AG08396 (cell line): ENCODE measurements around the gene PGA3.
"Not testable (repeated sequence)": the region's sequence is repeated elsewhere in the genome, so short reads cannot be mapped to it uniquely, and the experiment has no call there.

ENCODE experiments used
- DNase-seq: peaks from one replicate; pipeline ENCODE4 v3.0.0; 2012; ENCODE audit warnings: low spot score, mixed read lengths

Gene PGA3

DNA sequence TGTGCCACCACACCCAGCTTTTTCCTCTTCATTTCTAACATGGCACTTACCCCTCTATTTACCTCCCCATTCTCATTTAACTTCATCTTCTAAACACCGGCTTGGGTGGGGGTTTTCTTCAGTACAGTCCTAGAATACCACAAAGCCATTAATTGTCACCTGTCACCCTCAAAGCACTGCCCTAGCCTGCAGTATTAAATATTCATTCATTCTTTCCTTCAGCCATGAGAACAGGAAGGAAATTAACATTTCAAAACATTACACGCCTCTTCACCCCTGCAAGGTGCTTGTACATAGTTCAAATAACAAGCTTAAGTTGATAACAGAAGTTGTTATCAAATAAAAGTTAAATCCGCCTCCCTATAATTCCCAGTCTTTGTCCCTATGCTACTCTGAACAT lies 31.4 kb upstream of the PGA3 start:
- DNase-seq = no peak

DNA sequence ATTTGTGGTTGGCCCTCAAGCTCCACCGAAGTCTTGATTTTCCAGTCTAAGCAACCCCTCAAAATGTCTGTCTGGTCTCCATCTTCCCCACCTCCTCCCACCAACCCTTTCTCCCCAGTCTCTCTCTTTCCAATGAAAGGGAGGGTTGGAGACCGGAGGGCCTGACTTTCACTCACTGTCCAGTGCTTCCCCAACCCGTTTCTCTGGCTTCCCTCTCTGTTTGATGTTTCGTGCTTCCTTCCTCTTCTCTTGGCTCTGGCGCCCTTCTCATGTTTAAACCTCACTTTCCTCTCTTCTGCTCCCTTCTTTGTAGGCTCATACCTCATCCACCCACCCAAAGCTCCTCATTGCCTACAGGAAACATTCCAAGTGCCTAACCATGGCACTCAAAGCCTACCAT lies 31.0 kb upstream of the PGA3 start:
- DNase-seq = no peak

- no peak for DNase-seq
These were observed 30.4 kb upstream of the PGA3 start for GRCh38 chr11:61172888-61173287.

- peak; percentile 38 for DNase-seq
These were observed 29.9 kb upstream of the PGA3 start for GRCh38 chr11:61173456-61173855.

- no peak for DNase-seq
These were observed 29.0 kb upstream of the PGA3 start for GRCh38 chr11:61174273-61174672.

GRCh38 chr11:61174949-61175348 lies 28.4 kb upstream of the PGA3 start:
- DNase-seq = no peak

- no peak for DNase-seq
These were observed 26.9 kb upstream of the PGA3 start for GRCh38 chr11:61176446-61176845.

- DNase-seq = not testable (repeated sequence)
These were observed 23.1 kb upstream of the PGA3 start for GRCh38 chr11:61180205-61180604.

DNA sequence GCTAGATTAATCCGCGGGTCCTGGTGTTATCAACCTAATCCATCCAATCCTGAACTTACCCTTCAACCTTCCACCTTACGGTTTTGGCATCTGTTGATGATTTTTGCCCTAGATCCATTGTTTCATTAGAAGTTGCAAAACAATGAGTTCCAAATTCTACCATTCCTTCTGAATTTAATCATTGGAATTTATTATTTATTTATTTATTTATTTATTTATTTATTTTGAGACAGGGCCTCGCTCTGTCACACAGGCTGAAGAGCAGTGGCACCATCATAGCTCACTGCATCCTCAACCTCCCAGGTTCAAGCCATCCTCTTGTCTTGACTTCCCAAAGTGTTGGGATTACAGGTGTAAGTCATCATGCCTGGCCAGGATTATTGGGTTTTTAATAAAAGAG lies 21.8 kb upstream of the PGA3 start:
- no peak for DNase-seq

DNA sequence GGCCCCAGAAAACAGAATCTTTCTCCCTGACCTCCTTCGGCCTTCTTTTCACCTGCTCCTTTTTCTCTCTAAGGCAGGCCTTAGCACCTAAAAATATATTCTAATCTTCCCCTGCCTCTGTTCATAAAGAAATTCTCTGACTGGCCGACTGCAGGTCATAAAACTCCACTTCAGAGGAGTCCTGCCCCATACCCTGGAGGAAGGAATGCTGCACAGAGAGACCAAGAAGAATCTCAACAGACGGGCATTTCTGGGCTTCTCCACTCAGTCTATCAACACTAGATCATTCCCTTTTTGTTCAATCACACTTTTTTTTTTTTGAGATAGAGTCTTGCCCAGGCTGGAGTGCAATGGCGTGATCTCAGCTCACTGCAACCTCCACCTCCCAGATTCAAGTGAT lies 19.7 kb upstream of the PGA3 start:
- DNase-seq = no peak

GRCh38 chr11:61186504-61186903 lies 16.8 kb upstream of the PGA3 start:
- DNase-seq = no peak

DNA sequence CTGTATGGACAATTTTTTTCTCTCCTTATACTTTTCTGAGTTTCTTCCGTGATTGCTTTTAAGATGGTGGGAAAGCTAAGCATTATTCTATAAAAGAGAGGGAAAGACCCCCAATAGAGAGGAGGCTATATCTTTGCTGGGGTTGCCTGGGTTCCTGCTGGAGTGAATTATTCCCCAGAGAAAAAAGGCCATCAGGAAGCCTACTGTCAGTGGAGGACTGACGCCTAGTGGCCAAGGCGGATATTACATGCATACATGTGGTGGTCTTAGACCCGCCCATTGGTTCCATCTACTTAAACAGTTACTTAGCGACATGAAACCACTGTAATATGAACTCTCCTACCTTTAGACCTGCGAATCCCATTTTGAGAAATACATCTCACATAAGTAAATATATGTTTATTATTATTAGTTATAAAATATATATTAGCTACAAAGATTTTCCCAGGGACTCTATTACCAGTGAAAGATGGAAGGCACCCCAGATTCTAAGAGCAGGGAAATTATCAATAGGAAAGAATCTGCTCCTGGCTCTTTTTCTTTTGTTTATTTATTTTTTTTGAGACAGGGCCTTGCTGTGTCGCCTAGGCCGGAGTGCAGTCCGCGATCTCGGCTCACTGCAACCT lies 15.7 kb upstream of the PGA3 start:
- peak; percentile 75 for DNase-seq

- no peak for DNase-seq
These were observed 13.4 kb upstream of the PGA3 start for GRCh38 chr11:61189933-61190332.

DNA sequence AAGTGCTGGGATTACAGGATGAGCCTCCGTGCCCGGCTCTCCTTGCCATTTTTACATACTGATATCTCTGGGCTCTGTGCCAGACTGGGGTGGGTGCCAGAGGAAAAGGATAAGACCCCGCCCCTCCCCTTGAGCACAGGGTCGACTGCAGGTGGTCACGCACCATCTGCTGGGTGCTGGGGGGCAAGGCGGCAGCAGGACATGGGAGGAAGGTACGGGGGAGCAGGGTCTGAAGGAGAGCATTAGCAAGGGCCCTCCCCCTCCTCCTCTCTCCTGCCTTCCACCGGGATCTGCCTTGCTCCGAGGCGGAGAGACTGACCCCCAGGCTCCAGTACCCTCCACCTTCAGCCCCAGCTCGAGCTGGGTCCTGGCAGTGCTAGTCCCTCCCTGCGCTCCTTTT lies 9.7 kb upstream of the PGA3 start:
- no peak for DNase-seq

GRCh38 chr11:61194169-61194671 lies 9.1 kb upstream of the PGA3 start:
- no peak for DNase-seq

- no peak for DNase-seq
These were observed 8.2 kb upstream of the PGA3 start for GRCh38 chr11:61194981-61195695.

DNA sequence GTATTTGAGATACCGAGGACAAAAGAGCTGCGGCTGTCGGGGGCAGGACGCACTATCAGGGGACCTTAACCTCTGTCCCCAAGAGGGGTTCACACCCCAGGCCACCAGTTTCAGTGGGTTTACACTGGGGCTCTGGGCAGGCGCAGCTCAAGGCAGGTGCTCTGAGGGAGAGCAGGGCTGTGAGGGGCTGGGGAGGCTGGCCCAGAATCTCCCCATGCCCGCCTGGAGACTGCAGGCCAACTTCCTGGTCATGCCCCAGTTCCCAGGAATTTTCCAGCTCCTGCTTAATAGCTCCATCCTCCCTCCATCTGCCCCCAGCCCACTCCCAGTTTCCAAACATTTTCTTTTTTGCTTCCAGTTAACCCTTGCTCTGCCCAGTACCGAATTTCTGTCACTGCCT lies 7.6 kb upstream of the PGA3 start:
- no peak for DNase-seq

GRCh38 chr11:61198361-61198760 lies 5.0 kb upstream of the PGA3 start:
- DNase-seq = no peak

GRCh38 chr11:61198948-61199523 lies 4.3 kb upstream of the PGA3 start:
- no peak for DNase-seq

DNA sequence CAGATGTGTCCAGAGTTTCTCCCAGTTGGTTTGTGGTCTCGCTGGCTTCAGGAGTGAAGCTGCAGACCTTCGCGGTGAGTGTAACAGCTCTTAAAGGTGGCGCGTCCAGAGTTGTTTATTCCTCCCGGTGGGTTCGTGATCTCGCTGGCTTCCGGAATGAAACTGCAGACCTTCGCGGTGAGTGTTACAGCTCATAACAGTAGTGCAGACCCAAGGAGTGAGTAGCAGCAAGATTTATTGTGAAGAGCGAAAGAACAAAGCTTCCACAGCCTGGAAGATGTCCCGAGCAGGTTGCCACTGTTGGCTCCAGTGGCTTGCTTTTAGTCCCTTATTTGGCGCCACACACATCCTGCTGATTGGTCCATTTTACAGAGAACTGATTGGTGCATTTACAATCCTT lies 1.8 kb upstream of the PGA3 start:
- DNase-seq = no peak

DNA sequence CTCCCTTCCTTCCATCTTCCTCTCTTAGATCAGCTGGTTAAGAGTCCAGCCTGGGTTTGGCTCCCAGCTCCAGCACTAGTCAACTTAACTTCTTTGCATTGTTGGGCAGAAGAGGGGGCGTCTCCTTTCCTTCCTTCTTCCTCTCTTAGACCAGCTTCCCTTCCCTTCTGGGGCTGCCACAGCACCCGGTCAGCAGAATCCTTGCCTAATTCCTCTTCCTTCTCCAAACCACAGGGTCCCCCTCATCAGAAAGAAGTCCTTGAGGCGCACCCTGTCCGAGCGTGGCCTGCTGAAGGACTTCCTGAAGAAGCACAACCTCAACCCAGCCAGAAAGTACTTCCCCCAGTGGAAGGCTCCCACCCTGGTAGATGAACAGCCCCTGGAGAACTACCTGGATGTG lies 558 bp downstream of the PGA3 start:
- not testable (repeated sequence) for DNase-seq

- not testable (repeated sequence) for DNase-seq
These were observed 1.3 kb downstream of the PGA3 start for GRCh38 chr11:61204502-61205059.
